Uterus (tissue), 4 donors: ENCODE data around the gene C11orf52. TPM values are rescaled to one million over a fixed set of nuclear protein-coding genes. Genes with fewer than 3 reads are reported as not detected.

Experiments
- DNase-seq, 2 donors: peaks; one replicate each; pipeline ENCODE4 v3.0.0-alpha.2; 2019 to 2020
- H3K27ac ChIP-seq, 2 donors: fragments of 200-600 bp; sonication (generic); 1 replicate in 1 of 2; 2 replicates in 1 of 2; pipeline ENCODE4 v1.5.1; 2016 to 2018
- H3K27me3 ChIP-seq, 2 donors: fragments of 200-600 bp; sonication (generic); one replicate each; pipeline ENCODE4 v1.5.1; 2018 to 2019; ENCODE audit warnings: control low read depth in 1 of 2
- H3K36me3 ChIP-seq, 2 donors: fragments of 200-600 bp; sonication (generic); one replicate each; pipeline ENCODE4 v1.5.1; 2019; ENCODE audit warnings: control low read depth in 1 of 2
- H3K4me1 ChIP-seq, 2 donors: fragments of 200-600 bp; sonication (generic); one replicate each; pipeline ENCODE4 v1.5.1; 2018 to 2019; ENCODE audit warnings: control low read depth in 1 of 2
- H3K4me3 ChIP-seq, 2 donors: fragments of 200-600 bp; sonication (generic); 1 replicate in 1 of 2; 2 replicates in 1 of 2; pipeline ENCODE4 v1.5.1; 2018 to 2019; ENCODE audit warnings: mild to moderate bottlenecking in 1 of 2
- H3K9me3 ChIP-seq, 2 donors: fragments of 200-600 bp; sonication (generic); one replicate each; pipeline ENCODE4 v1.5.1; 2019; ENCODE audit warnings: control low read depth in 1 of 2
- CTCF ChIP-seq, 4 experiments: fragments of 200-600 bp in 2 of 4; fragments of 450-650 bp in 2 of 4; sonication (generic) in 2 of 4; IDR thresholded peaks; one replicate each; pipeline ENCODE4 v1.5.1; 2016 to 2019; ENCODE audit warnings: antibody characterized with exemption in 4 of 4, mild to moderate bottlenecking in 2 of 4, moderate library complexity in 1 of 4
- POLR2A ChIP-seq, 2 donors: fragments of 450-650 bp; IDR thresholded peaks; one replicate each; pipeline ENCODE4 v1.6.1; 2016; ENCODE audit warnings: antibody characterized with exemption in 2 of 2, mild to moderate bottlenecking in 1 of 2, moderate library complexity in 1 of 2
- intact Hi-C: fragments of 100-400 bp; cut with DNase I; formaldehyde crosslinking; loops from one replicate; pipeline ENCODE4 v1.15.1; 2023; ENCODE audit warnings: low total_unique reads
- total RNA-seq, 4 donors: library from RNA; depleted of rRNA in 3 of 4; stranded (reverse); fragments of >200 nt in 3 of 4; gene quantifications; one replicate each; pipeline versions ENCODE4 v1.1.0 to v1.2.4, GENCODE V29; 2014 to 2023
- donor health status: DM: yes; HTN: yes; CAD: no.

Gene C11orf52
- total RNA-seq, 4 donors from 2014 or later = 1.6 to 2.4 TPM; not detected in 2

GRCh38 chr11:111886032-111886431 is 32.7 kb upstream of the C11orf52 start:
- Histone ChIP-seq H3K9me3 (no peaks in the 10 kb centered on the region), H3K27ac (no peak overlapping the region), H3K36me3 (no peaks in the 10 kb centered on the region), H3K4me1 (no peaks in the 10 kb centered on the region), H3K27me3 (no peaks in the 10 kb centered on the region), H3K4me3 (no peak overlapping the region)
- intact Hi-C loops = no loop called here
- no peak for DNase-seq
- TF ChIP-seq POLR2A (IDR thresholded peaks at IDR 0.05) (no peak), CTCF (IDR thresholded peaks at IDR 0.05) (no peak)

GRCh38 chr11:111886844-111887243 is 31.9 kb upstream of the C11orf52 start:
- Histone ChIP-seq H3K4me3 (no peak overlapping the region), H3K36me3 (no peaks in the 10 kb centered on the region), H3K4me1 (no peaks in the 10 kb centered on the region), H3K9me3 (no peaks in the 10 kb centered on the region), H3K27ac (no peak overlapping the region), H3K27me3 (no peaks in the 10 kb centered on the region)
- DNase-seq = no peak
- TF ChIP-seq CTCF (IDR thresholded peaks at IDR 0.05) (no peak), POLR2A (IDR thresholded peaks at IDR 0.05) (no peak)
- intact Hi-C loops = no loop called here

- H3K27me3 ChIP-seq = no peaks in the 10 kb centered on the region
- H3K4me3 ChIP-seq = no peak overlapping the region
- intact Hi-C loops = no loop called here
- DNase-seq = no peak
- TF ChIP-seq CTCF (IDR thresholded peaks at IDR 0.05) (no peak), POLR2A (IDR thresholded peaks at IDR 0.05) (no peak)
- no peak overlapping the region for H3K27ac ChIP-seq
- H3K36me3 ChIP-seq = no peaks in the 10 kb centered on the region
- H3K4me1 ChIP-seq = no peaks in the 10 kb centered on the region
- H3K9me3 ChIP-seq = no peaks in the 10 kb centered on the region
These were observed 13.3 kb upstream of the C11orf52 start for GRCh38 chr11:111905411-111905810.

GRCh38 chr11:111906680-111907079 is 12.0 kb upstream of the C11orf52 start:
- DNase-seq = no peak
- no peaks in the 10 kb centered on the region for H3K27me3 ChIP-seq
- H3K27ac ChIP-seq = no peak overlapping the region
- TF ChIP-seq CTCF (IDR thresholded peaks at IDR 0.05) = no peak
- no peak for TF ChIP-seq POLR2A (IDR thresholded peaks at IDR 0.05)
- H3K36me3 ChIP-seq = no peaks in the 10 kb centered on the region
- no peak overlapping the region for H3K4me3 ChIP-seq
- intact Hi-C loops = no loop called here
- H3K4me1 ChIP-seq = no peaks in the 10 kb centered on the region
- H3K9me3 ChIP-seq = no peaks in the 10 kb centered on the region

GRCh38 chr11:111908639-111909305 is 9.9 kb upstream of the C11orf52 start:
- no peaks in the 10 kb centered on the region for H3K27me3 ChIP-seq
- H3K36me3 ChIP-seq = no peaks in the 10 kb centered on the region
- intact Hi-C loops = no loop called here
- no peak overlapping the region for H3K4me3 ChIP-seq
- H3K4me1 ChIP-seq = no peaks in the 10 kb centered on the region
- H3K9me3 ChIP-seq = no peaks in the 10 kb centered on the region
- DNase-seq = no peak
- peak overlapping the region; percentile 93 to 98 for H3K27ac ChIP-seq
- TF ChIP-seq CTCF (IDR thresholded peaks at IDR 0.05) (no peak), POLR2A (IDR thresholded peaks at IDR 0.05) (no peak)
